Measurements from ENCODE around the gene ANKRD22. TPM values are rescaled to one million over a fixed set of nuclear protein-coding genes. Genes with fewer than 3 reads are reported as not detected.

ANKRD22 gene
- total RNA-seq, 2 donors from 2014 or later = 0.28 to 0.33 TPM

DNA sequence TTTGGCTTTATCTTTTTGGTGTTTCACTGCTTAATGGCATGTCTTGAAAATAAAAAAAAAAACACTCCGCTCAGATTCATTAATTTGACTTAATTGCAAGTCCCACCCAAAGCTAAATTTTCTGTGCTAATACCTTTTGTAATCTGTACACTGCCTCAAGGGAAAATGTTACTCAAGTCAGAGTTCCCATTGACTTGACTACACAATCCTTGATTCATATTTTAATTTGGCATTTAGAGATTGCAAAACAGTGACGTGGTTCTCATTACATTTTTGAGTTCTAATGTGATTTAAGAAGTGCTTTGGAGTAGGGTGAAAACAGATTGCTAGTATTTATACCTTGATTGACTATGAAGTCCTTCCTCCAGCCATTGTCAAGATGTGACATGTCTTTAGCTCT lies 70.4 kb downstream of the ANKRD22 start:
- intact Hi-C loops (cut with DNase I) = no loop called here
- DNase-seq (ENCODE audit: low spot score) = no peak

Other genes with a start within 250 kb of the ANKRD22 start
- gene LIPF, start 187.4 kb downstream of the ANKRD22 start, total RNA-seq = not detected
- not detected for gene LIPK, start 145.6 kb downstream of the ANKRD22 start, total RNA-seq
- gene LIPN, start 91.8 kb downstream of the ANKRD22 start, total RNA-seq = under 1 TPM in 1 of 2 donors, not detected in 1; 0.32 TPM
- gene LIPM, start 49.1 kb downstream of the ANKRD22 start, total RNA-seq = not detected
- 1 to 10 TPM; 4.4 to 6.0 TPM for gene STAMBPL1, start 28.4 kb upstream of the ANKRD22 start, total RNA-seq
- gene ACTA2, start 100.9 kb upstream of the ANKRD22 start, total RNA-seq = 1,000 to 10,000 TPM; 4,350 to 6,560 TPM
- gene FAS, start 139.0 kb upstream of the ANKRD22 start, total RNA-seq = 10 to 100 TPM; 30.7 to 40.7 TPM

Data from posterior vena cava (tissue), 2 donors.